H1 (cell line): ENCODE data around the gene CLRN1. TPM values are rescaled to one million over a fixed set of nuclear protein-coding genes. Genes with fewer than 3 reads are reported as not detected.

ENCODE experiments used
- CTCF ChIA-PET: fragments of 300-600 bp; sonication (Branson Sonifier 250); formaldehyde crosslinking; loops from one replicate; lab custom pipeline; 2021; ENCODE audit not compliant: partially characterized antibody; lab: Charles Lee
- POLR2A ChIA-PET: fragments of 300-600 bp; sonication (Branson Sonifier 250); formaldehyde crosslinking; loops from one replicate; lab custom pipeline; 2021; ENCODE audit warnings: inconsistent platforms; ENCODE audit not compliant: partially characterized antibody; lab: Charles Lee
- DNase-seq, 2 experiments: peaks; one replicate each; pipeline versions ENCODE4 v3.0.0 to v3.0.0-alpha.2; 2010 to 2022; ENCODE audit warnings: low spot score in 2 of 2, low read depth in 1 of 2, mixed read lengths in 1 of 2
- FAIRE-seq: peaks from 2 replicates; lab custom pipeline; 2011; peaks lifted over from hg19 to GRCh38; lab: Jason Lieb, UNC
- H2AFZ ChIP-seq: 2 replicates; pipeline ENCODE4 v1.8.1; 2012; ENCODE audit warnings: low read length, inconsistent platforms
- H2AK5ac ChIP-seq: 2 replicates; pipeline ENCODE4 v1.6.1; 2013; ENCODE audit warnings: low read depth, low read length
- H2BK120ac ChIP-seq: replicated peaks from 2 replicates; pipeline ENCODE3; 2013; ENCODE audit warnings: low read depth, low read length, inconsistent platforms
- H2BK12ac ChIP-seq: 2 replicates; pipeline ENCODE4 v1.6.1; 2013; ENCODE audit warnings: low read depth, low read length
- H2BK15ac ChIP-seq: 2 replicates; pipeline ENCODE4 v1.6.1; 2013; ENCODE audit warnings: low read length
- H2BK20ac ChIP-seq: 2 replicates; pipeline ENCODE4 v1.6.1; 2013; ENCODE audit warnings: low read length
- H2BK5ac ChIP-seq: 2 replicates; pipeline ENCODE4 v1.6.1; 2013; ENCODE audit warnings: low read depth, low read length
- H3K14ac ChIP-seq: 2 replicates; pipeline ENCODE4 v1.6.1; 2013; ENCODE audit warnings: inconsistent platforms; ENCODE audit not compliant: insufficient read length
- H3K18ac ChIP-seq: 2 replicates; pipeline ENCODE4 v1.6.1; 2013; ENCODE audit warnings: low read length; ENCODE audit errors: extremely low read depth
- H3K23ac ChIP-seq: 2 replicates; pipeline ENCODE4 v1.6.1; 2013; ENCODE audit warnings: inconsistent platforms; ENCODE audit not compliant: insufficient read length
- H3K23me2 ChIP-seq: 2 replicates; pipeline ENCODE4 v1.6.1; 2013; ENCODE audit warnings: low read depth, low read length
- H3K27ac ChIP-seq: 2 replicates; pipeline ENCODE4 v1.6.1; 2011; ENCODE audit warnings: low read depth, low read length, inconsistent platforms
- H3K27me3 ChIP-seq, 4 experiments: replicated peaks in 1 of 4; 1 replicate in 1 of 4; 2 replicates in 3 of 4; pipeline versions ENCODE4 v1.6.1 to v1.8.1; 2011 to 2013; ENCODE audit warnings: low read length in 3 of 4, mild to moderate bottlenecking in 3 of 4, inconsistent platforms in 2 of 4, mixed read lengths in 2 of 4, moderate library complexity in 1 of 4; ENCODE audit not compliant: control insufficient read depth in 3 of 4, insufficient read depth in 3 of 4; ENCODE audit errors: extremely low read depth in 1 of 4
- H3K36me3 ChIP-seq, 4 experiments: 2 replicates each; pipeline versions ENCODE4 v1.6.1 to v1.8.1; 2011 to 2013; ENCODE audit warnings: mild to moderate bottlenecking in 4 of 4, low read length in 3 of 4, moderate library complexity in 2 of 4, control low read depth in 1 of 4, inconsistent platforms in 1 of 4; ENCODE audit not compliant: insufficient read depth in 4 of 4, control insufficient read depth in 2 of 4
- H3K4ac ChIP-seq: replicated peaks from 2 replicates; pipeline ENCODE3; 2013; ENCODE audit warnings: low read length, low read depth, mixed read lengths, inconsistent platforms; ENCODE audit not compliant: insufficient read length
- H3K4me1 ChIP-seq, 4 experiments: replicated peaks in 1 of 4; 1 replicate in 1 of 4; 2 replicates in 3 of 4; pipeline versions ENCODE4 v1.6.1 to v1.8.1; 2011 to 2013; ENCODE audit warnings: low read length in 3 of 4, inconsistent platforms in 2 of 4, mixed read lengths in 1 of 4; ENCODE audit not compliant: insufficient read depth in 4 of 4, control insufficient read depth in 3 of 4
- H3K4me2 ChIP-seq, 2 experiments: 2 replicates each; pipeline versions ENCODE4 v1.6.1 to v1.8.1; 2011 to 2013; ENCODE audit warnings: low read depth in 2 of 2, low read length in 2 of 2, control low read depth in 1 of 2, inconsistent platforms in 1 of 2, mild to moderate bottlenecking in 1 of 2; ENCODE audit not compliant: insufficient read depth in 1 of 2
- H3K4me3 ChIP-seq, 4 experiments: fragments of 200-600, 300-600 bp in 1 of 4; sonication (generic), shearing (Covaris generic), sonication (Bioruptor Twin) in 1 of 4; 2 replicates each; pipeline versions ENCODE4 v1.5.1 to v1.8.1; 2011 to 2016; ENCODE audit warnings: low read length in 4 of 4, low read depth in 3 of 4, control low read depth in 2 of 4, inconsistent platforms in 2 of 4, mild to moderate bottlenecking in 2 of 4, mixed read lengths in 1 of 4, moderate library complexity in 1 of 4; ENCODE audit not compliant: insufficient read depth in 2 of 4; ENCODE audit errors: extremely low read depth in 1 of 4
- H3K56ac ChIP-seq: replicated peaks from 2 replicates; pipeline ENCODE3; 2013; ENCODE audit warnings: low read depth, mild to moderate bottlenecking, mixed read lengths, low read length, inconsistent platforms; ENCODE audit not compliant: insufficient read length
- H3K79me1 ChIP-seq: 2 replicates; pipeline ENCODE4 v1.6.1; 2013; ENCODE audit warnings: low read depth, low read length, control low read depth
- H3K79me2 ChIP-seq, 2 experiments: 2 replicates each; pipeline versions ENCODE4 v1.6.1 to v1.8.1; 2012 to 2013; ENCODE audit warnings: low read length in 2 of 2, mild to moderate bottlenecking in 2 of 2, inconsistent platforms in 1 of 2; ENCODE audit not compliant: insufficient read depth in 2 of 2, control insufficient read depth in 1 of 2
- H3K9ac ChIP-seq, 4 experiments: replicated peaks in 1 of 4; 1 replicate in 1 of 4; 2 replicates in 3 of 4; pipeline versions ENCODE4 v1.6.1 to v1.8.1; 2011 to 2013; ENCODE audit warnings: low read depth in 3 of 4, low read length in 3 of 4, control low read depth in 2 of 4, mild to moderate bottlenecking in 2 of 4, moderate library complexity in 2 of 4, inconsistent platforms in 1 of 4; ENCODE audit errors: extremely low read depth in 1 of 4
- H3K9me3 ChIP-seq, 2 experiments: 2 replicates each; pipeline versions ENCODE4 v1.6.1 to v1.8.1; 2012 to 2013; ENCODE audit warnings: mild to moderate bottlenecking in 2 of 2, moderate library complexity in 2 of 2, control low read depth in 1 of 2, inconsistent platforms in 1 of 2, low read depth in 1 of 2, low read length in 1 of 2, mixed read lengths in 1 of 2; ENCODE audit not compliant: insufficient read depth in 2 of 2
- H4K20me1 ChIP-seq, 2 experiments: replicated peaks in 1 of 2; 2 replicates each; pipeline versions ENCODE3 to v1.8.1; 2011 to 2013; ENCODE audit warnings: inconsistent platforms in 2 of 2, low read length in 2 of 2, mild to moderate bottlenecking in 1 of 2; ENCODE audit not compliant: insufficient read depth in 2 of 2, control insufficient read depth in 1 of 2
- H4K5ac ChIP-seq: 2 replicates; pipeline ENCODE4 v1.6.1; 2013; ENCODE audit warnings: low read length, low read depth, mixed read lengths, inconsistent platforms; ENCODE audit not compliant: insufficient read length
- H4K8ac ChIP-seq: 2 replicates; pipeline ENCODE4 v1.8.0; 2013; ENCODE audit warnings: mild to moderate bottlenecking, moderate library complexity, low read length, inconsistent platforms; ENCODE audit not compliant: insufficient read depth; ENCODE audit errors: extremely low read depth
- H4K91ac ChIP-seq: replicated peaks from 2 replicates; pipeline ENCODE3; 2013; ENCODE audit warnings: low read length, mixed read lengths, inconsistent platforms; ENCODE audit not compliant: insufficient read length
- EP300 ChIP-seq, 2 experiments: IDR thresholded peaks; 1 replicate in 1 of 2; 2 replicates in 1 of 2; pipeline ENCODE4 v1.6.1; 2011 to 2012; ENCODE audit warnings: low read depth in 2 of 2, low read length in 2 of 2, mild to moderate bottlenecking in 2 of 2, borderline replicate concordance in 1 of 2, inconsistent platforms in 1 of 2, moderate library complexity in 1 of 2
- GTF2F1 ChIP-seq: IDR thresholded peaks from 2 replicates; pipeline ENCODE4 v1.6.1; 2012; ENCODE audit warnings: low read depth, low read length, improper control_type of control experiment, borderline replicate concordance
- KDM1A ChIP-seq: fragments of 200-600, 300-600 bp; sonication (generic); IDR thresholded peaks from 2 replicates; pipeline ENCODE4 v1.7.1; 2016; ENCODE audit warnings: mild to moderate bottlenecking, low read length, borderline replicate concordance
- KDM4A ChIP-seq: IDR thresholded peaks from one replicate; pipeline ENCODE4 v1.7.1; 2012; ENCODE audit warnings: low read depth, mild to moderate bottlenecking, moderate library complexity, low read length, inconsistent platforms; ENCODE audit not compliant: severe bottlenecking
- MAX ChIP-seq: IDR thresholded peaks from 2 replicates; pipeline ENCODE4 v1.6.1; 2012; ENCODE audit warnings: inconsistent platforms
- POLR2AphosphoS5 ChIP-seq: IDR thresholded peaks from 2 replicates; pipeline ENCODE4 v1.6.1; 2011; ENCODE audit warnings: low read depth, low read length
- POU5F1 ChIP-seq: IDR thresholded peaks from 2 replicates; pipeline ENCODE4 v1.6.1; 2011; ENCODE audit warnings: low read depth, mild to moderate bottlenecking, low read length, moderate library complexity
- TEAD4 ChIP-seq: IDR thresholded peaks from 2 replicates; pipeline ENCODE4 v1.6.1; 2012; ENCODE audit warnings: low read depth, low read length, inconsistent platforms, mixed read lengths
- YY1 ChIP-seq: IDR thresholded peaks from 2 replicates; pipeline ENCODE4 v1.6.1; 2011; ENCODE audit warnings: low read depth, mild to moderate bottlenecking, low read length
- WGBS, 2 experiments: shearing (Covaris generic) in 1 of 2; methylation state at CpG; one replicate each; pipeline versions ENCODE4 v1.1.6 to v1.1.7; 2013 to 2015; ENCODE audit warnings: low lambda C conversion rate in 2 of 2, mixed read lengths in 2 of 2, inconsistent platforms in 1 of 2, low coverage in 1 of 2, missing lambda C conversion rate in 1 of 2; ENCODE audit not compliant: insufficient replicate concordance in 2 of 2, insufficient coverage in 1 of 2, insufficient read length in 1 of 2; ENCODE audit errors: extremely low coverage in 1 of 2, missing lambda C conversion rate in 1 of 2; 5-methylcytosine and 5-hydroxymethylcytosine counted together
- polyA plus RNA-seq, 7 experiments: library from polyadenylated mRNA; depleted of rRNA in 3 of 7; stranded (reverse) in 5 of 7; unstranded in 2 of 7; fragments of >200 nt in 5 of 7; fragments of 200-250 nt in 2 of 7; gene quantifications; 1 replicate in 5 of 7; 2 replicates in 1 of 7; 4 replicates in 1 of 7; pipeline versions ENCODE4 v1.2.1 to v1.2.3, GENCODE V29; 2011 to 2013; ENCODE audit warnings: missing spikeins in 2 of 7, mixed read lengths in 2 of 7
- total RNA-seq: library from RNA; stranded (reverse); fragmentation: NEBNext Ultra II Directional; extraction: Animal tissue kit (Norgen Biotek cat#: 25700); gene quantifications from 2 replicates; pipeline ENCODE4 v1.2.1, GENCODE V29; 2021
- TF ChIP-seq, protein P1 (sequence below): IDR thresholded peaks from 2 replicates; pipeline ENCODE4 v1.6.1; 2012; ENCODE audit warnings: low read length, inconsistent platforms

CLRN1 gene
- total and polyA plus RNA-seq, 2 of the 8 experiments (the other 6 are each of a cell fraction or from before 2014, with no cell fraction given) = 0.20 to 0.35 TPM

GRCh38 chr3:151002003-151002981 is 29.8 kb upstream of the CLRN1 start:
- Histone ChIP-seq H4K20me1 (no peaks in the 10 kb centered on the region), H3K14ac (no peak overlapping the region), H4K8ac (no peak overlapping the region), H4K91ac (no peak overlapping the region), H3K4ac (no peak overlapping the region), H2AFZ (no peak overlapping the region), H2BK20ac (no peak overlapping the region), H3K23ac (no peak overlapping the region), H3K9ac (no peak overlapping the region), H3K79me1 (no peaks in the 10 kb centered on the region), H2BK5ac (no peak overlapping the region), H3K4me2 (no peak overlapping the region), H3K9me3 (no peaks in the 10 kb centered on the region), H4K5ac (no peak overlapping the region), H3K18ac (no peak overlapping the region), H3K56ac (no peak overlapping the region), H3K4me1 (peaks cover 0 to 11% (median 1%) of the 10 kb centered on the region in 4 experiments; a peak in 3 of 7 replicates), H2BK12ac (no peak overlapping the region), H2BK120ac (no peak overlapping the region), H2BK15ac (no peak overlapping the region), H3K27me3 (no peaks in the 10 kb centered on the region), H3K23me2 (no peaks in the 10 kb centered on the region), H2AK5ac (no peak overlapping the region), H3K79me2 (no peaks in the 10 kb centered on the region), H3K4me3 (no peak overlapping the region), H3K27ac (no peak overlapping the region), H3K36me3 (no peaks in the 10 kb centered on the region)
- ChIA-PET CTCF (interaction anchor here (0.5 to 1.2 kb wide), 8 partner anchors 9 to 1192 kb away, joined by 3 to 5 read pairs (median 3); no protein-coding TSS in a partner anchor), POLR2A (no interaction called here)
- WGBS, 2 experiments = 89% methylated on average over 5 of the region's 5 CpGs; no CpG with 5 or more reads in 1 of the 2 experiments
- FAIRE-seq = no peak
- DNase-seq = no peak
- TF ChIP-seq TEAD4 = no peak
- TF ChIP-seq POU5F1 = no peak
- TF ChIP-seq, protein P1, sequence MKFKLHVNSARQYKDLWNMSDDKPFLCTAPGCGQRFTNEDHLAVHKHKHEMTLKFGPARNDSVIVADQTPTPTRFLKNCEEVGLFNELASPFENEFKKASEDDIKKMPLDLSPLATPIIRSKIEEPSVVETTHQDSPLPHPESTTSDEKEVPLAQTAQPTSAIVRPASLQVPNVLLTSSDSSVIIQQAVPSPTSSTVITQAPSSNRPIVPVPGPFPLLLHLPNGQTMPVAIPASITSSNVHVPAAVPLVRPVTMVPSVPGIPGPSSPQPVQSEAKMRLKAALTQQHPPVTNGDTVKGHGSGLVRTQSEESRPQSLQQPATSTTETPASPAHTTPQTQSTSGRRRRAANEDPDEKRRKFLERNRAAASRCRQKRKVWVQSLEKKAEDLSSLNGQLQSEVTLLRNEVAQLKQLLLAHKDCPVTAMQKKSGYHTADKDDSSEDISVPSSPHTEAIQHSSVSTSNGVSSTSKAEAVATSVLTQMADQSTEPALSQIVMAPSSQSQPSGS = no peak
- no peak for TF ChIP-seq GTF2F1
- TF ChIP-seq POLR2AphosphoS5 = no peak
- no peak for TF ChIP-seq MAX
- TF ChIP-seq KDM4A = no peak
- TF ChIP-seq KDM1A = no peak
- TF ChIP-seq YY1 = no peak
- TF ChIP-seq EP300 (IDR thresholded peaks at IDR 0.05; ENCODE audit: borderline replicate concordance in 1 of 2, low read depth in 2 of 2, low read length in 2 of 2) = no peak
